Suprapubic skin (tissue), 4 donors: ENCODE results near the gene PLXDC2.

Experiments
- CTCF ChIP-seq, 2 donors: fragments of 200-600 bp in 1 of 2; fragments of 450-650 bp in 1 of 2; sonication (generic) in 1 of 2; IDR thresholded peaks; one replicate each; pipeline ENCODE4 v1.5.1; 2016 to 2019; ENCODE audit warnings: antibody characterized with exemption in 2 of 2, mild to moderate bottlenecking in 1 of 2, moderate library complexity in 1 of 2
- EP300 ChIP-seq: sonication (generic); formaldehyde crosslinking; IDR thresholded peaks from one replicate; pipeline ENCODE4 v1.6.1; 2017; ENCODE audit warnings: antibody characterized with exemption
- POLR2A ChIP-seq, 2 donors: fragments of 450-650 bp; IDR thresholded peaks; one replicate each; pipeline ENCODE4 v1.6.1; 2017; ENCODE audit warnings: antibody characterized with exemption in 2 of 2, mild to moderate bottlenecking in 2 of 2, moderate library complexity in 2 of 2
- POLR2AphosphoS5 ChIP-seq, 3 donors: sonication (generic); formaldehyde crosslinking; IDR thresholded peaks; one replicate each; pipeline ENCODE4 v1.6.1; 2017; ENCODE audit warnings: antibody characterized with exemption in 3 of 3

DNA sequence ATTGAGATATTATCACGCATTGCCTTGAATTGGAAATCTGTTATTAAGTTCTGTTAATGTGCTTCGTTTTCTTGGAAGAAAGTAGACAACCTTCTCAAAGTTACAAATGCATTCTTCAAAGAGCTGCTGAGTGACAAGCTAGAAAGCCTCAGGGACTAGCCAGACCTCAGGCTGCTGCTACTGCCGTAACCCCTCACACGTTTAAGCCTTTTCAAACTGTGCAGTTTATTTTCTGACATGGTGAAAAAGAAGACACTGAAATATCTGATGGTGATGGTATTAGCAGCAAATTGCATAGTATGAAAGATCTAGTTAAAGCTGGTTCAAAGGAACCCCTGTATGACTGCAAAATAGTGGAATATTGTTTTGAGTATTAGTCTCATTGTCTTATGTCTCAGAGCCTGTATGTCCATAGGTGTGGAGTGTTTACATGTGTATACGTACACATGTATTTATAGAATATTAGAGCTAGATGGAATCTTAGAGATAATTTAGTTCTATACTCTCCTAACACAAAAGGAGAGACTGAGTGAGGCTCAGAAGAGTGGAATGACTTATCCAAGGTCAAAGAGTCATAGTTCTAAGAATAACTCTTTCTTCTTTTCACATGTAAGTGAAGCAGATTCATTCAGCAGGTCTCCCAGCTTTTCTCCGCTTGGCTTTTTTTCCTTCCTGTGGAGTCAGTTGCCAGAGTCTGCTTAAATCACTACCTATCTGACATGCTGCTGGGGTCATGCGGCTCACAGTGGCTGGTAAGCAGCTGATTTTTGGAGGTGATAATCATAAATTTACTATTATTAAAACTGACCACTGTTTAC, 431.9 kb downstream of the PLXDC2 start:
- TF ChIP-seq CTCF (IDR thresholded peaks at IDR 0.05) (no peak), EP300 (no peak), POLR2AphosphoS5 (IDR thresholded peaks at IDR 0.05) (no peak), POLR2A (IDR thresholded peaks at IDR 0.05) (no peak)
